Stimulated activated naive B cell treated with anti-CD40 and anti-IgM and Interleukin-4, amounts not matched to agents 10 μg/mL and 1 μg/mL and 100 μg/mL, for 72 hours (primary cell): ENCODE results near the gene IFT27.

Experiments
- ATAC-seq, 2 donors: fragments of 150-1000 bp; cut with Tn5 transposase; replicated peaks; 2 replicates each; pipeline ENCODE4 v1.10.0; 2021; ENCODE audit warnings: moderate library complexity in 1 of 2
- DNase-seq: peaks from one replicate; pipeline ENCODE4 v3.0.0; 2021
- H3K27ac Mint-ChIP-seq: one replicate; pipeline ENCODE4 v1.8.0; 2022; ENCODE audit warnings: mild to moderate bottlenecking, mixed read lengths
- H3K27me3 Mint-ChIP-seq, 2 donors: one replicate each; pipeline ENCODE4 v1.8.0; 2022; ENCODE audit warnings: mixed read lengths in 2 of 2
- H3K36me3 Mint-ChIP-seq, 2 donors: one replicate each; pipeline ENCODE4 v1.8.0; 2022; ENCODE audit warnings: mixed read lengths in 2 of 2, mild to moderate bottlenecking in 1 of 2
- H3K4me1 Mint-ChIP-seq, 2 donors: one replicate each; pipeline ENCODE4 v1.8.0; 2022; ENCODE audit warnings: mixed read lengths in 2 of 2, mild to moderate bottlenecking in 1 of 2
- H3K4me3 Mint-ChIP-seq, 2 donors: one replicate each; pipeline ENCODE4 v1.8.0; 2022; ENCODE audit warnings: mild to moderate bottlenecking in 2 of 2, mixed read lengths in 2 of 2, moderate library complexity in 1 of 2
- H3K9me3 Mint-ChIP-seq, 2 donors: one replicate each; pipeline ENCODE4 v1.8.0; 2022; ENCODE audit warnings: mixed read lengths in 2 of 2, mild to moderate bottlenecking in 1 of 2

IFT27 gene, protein sequence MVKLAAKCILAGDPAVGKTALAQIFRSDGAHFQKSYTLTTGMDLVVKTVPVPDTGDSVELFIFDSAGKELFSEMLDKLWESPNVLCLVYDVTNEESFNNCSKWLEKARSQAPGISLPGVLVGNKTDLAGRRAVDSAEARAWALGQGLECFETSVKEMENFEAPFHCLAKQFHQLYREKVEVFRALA

DNA sequence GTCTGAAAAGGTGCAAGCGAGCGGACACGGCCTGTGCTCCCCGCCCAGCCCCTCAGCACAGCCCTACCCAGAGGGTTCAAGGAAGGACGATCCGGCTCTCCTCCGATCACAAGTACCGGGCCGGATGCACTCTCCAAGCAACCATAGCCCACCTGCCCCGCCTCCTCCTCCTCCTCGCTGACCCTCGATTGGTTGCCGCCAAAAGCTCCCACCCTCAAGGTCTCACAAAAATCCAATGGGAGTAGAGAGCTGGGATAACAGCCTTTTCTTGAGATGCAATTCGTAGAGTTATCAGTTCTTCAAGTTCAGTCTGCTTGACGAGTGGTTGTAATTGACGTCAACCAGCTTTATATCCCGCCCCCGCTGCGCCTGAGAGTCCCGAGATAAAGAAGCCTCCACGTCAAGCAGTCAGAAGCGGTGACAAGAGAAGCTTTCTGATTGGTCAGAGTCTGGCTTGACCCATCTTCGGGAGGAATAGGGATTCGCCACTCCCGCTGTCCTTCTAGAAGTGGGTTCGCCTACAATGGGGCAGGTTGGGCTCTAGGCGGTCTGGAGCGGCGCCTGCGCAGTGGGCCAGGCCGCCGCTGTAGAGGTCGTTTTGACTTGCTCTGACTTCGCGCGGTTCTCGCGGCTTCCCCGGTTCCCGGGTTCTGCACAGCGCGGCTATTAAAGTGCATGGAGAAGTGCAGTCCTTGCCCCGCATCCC lies at the start of gene IFT27:
TSS of gene IFT27 (minus strand) at position 156 of the 706 bp plus-strand sequence. CDS start 412 bp downstream, outside the sequence.
- DNase-seq (peak; percentile 99), ATAC-seq (peak; percentile 94)
- Mint-ChIP-seq H3K27me3 (no peaks in the 10 kb centered on the region), H3K27ac (peak within 1 kb of the TSS; percentile 93), H3K36me3 (peaks cover 8 to 13% of the 10 kb centered on the region in 2 donors), H3K4me1 (peaks cover 16 to 52% of the 10 kb centered on the region in 2 donors), H3K9me3 (peaks cover 0 to 6% of the 10 kb centered on the region in 2 donors), H3K4me3 (peak within 1 kb of the TSS; percentile 83 to 84)

DNA sequence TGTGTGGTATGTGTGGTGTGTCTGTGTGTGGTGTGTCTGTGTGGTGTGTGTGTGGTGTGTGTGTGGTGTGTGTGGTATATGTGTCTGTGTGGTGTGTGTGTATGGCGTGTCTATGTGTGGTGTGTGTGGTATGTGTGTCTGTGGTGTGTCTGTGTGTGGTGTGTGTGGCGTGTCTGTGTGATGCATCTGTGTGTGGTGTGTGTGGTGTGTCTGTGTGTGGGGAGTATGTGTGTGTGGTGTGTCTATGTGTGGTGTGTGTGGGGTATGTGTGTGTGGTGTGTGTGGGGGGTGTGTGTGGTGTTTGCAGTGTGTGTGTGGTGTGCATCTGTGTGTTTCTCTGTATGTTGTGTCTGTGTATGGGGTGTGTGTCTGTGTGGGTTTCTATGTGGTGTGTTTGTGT lies 48.7 kb upstream of the IFT27 start:
- Mint-ChIP-seq H3K27ac (no peak overlapping the region), H3K27me3 (peaks cover 46 to 51% of the 10 kb centered on the region in 2 donors), H3K9me3 (no peaks in the 10 kb centered on the region)

DNA sequence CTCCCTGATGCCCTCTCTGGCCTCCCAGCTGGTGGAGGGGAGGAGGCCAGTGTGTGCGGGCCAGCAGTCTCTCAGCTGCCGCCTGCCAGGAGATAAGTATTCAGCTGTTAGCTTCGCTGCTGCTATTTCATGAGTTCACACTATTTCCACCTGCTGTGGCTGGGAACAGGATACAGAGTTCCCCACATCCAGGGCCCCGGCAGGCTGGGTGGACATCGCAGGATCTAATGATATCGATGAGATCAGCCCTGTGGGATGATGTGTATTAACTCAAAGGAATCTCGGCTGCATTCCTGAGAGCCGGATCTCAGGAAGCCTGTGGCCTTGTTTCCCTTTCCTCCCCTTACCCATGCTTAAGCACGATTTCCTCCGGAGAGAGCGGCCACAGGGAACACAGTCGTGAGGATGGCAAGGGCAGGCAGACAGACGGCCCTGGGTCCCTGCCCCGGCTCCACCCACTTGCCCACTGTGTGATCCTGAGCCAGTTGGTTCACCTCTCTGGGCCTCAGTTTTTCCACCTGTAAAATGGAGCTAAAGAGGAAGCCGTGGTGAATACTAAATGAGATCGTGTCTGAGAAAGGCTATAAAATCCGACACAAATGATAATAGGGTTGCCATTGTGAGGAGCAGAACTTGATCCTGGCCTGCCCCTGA lies 47.4 kb upstream of the IFT27 start:
- ATAC-seq (no peak), DNase-seq (no peak)
- H3K4me3 Mint-ChIP-seq: no peak overlapping the region
- H3K9me3 Mint-ChIP-seq: no peaks in the 10 kb centered on the region
- peaks cover 55% of the 10 kb centered on the region in 2 donors for H3K27me3 Mint-ChIP-seq
- no peak overlapping the region for H3K27ac Mint-ChIP-seq
- no peaks in the 10 kb centered on the region for H3K4me1 Mint-ChIP-seq
- no peaks in the 10 kb centered on the region for H3K36me3 Mint-ChIP-seq

More for the DNA sequence above, 48.7 kb upstream of the IFT27 start:
- no peaks in the 10 kb centered on the region for H3K4me1 Mint-ChIP-seq
- no peak overlapping the region for H3K4me3 Mint-ChIP-seq
- H3K36me3 Mint-ChIP-seq: no peaks in the 10 kb centered on the region
- ATAC-seq (no peak), DNase-seq (no peak)

DNA sequence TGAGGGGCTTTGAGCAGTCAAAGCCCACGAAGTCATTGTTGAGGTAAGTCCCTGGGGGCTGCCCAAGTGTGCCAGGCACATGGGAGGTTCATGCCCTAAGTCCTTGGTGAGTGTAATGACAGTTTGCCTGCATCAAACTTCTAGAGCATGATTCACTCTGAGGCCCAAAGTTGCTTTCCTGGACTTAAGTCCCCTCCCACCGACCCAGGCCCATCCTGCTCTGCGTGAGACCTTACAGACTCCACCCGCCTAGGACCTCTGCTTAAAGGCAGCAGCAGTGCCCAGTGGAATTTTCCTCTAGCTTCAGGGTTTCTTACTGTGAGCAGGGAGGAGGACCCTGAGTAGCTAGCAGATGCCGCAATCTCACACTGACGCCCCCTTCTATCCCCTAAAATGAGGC lies 46.7 kb upstream of the IFT27 start:
- DNase-seq (no peak), ATAC-seq (no peak)
- H3K4me1 Mint-ChIP-seq: peaks cover 0 to 1% of the 10 kb centered on the region in 2 donors
- H3K4me3 Mint-ChIP-seq: no peak overlapping the region
- no peaks in the 10 kb centered on the region for H3K9me3 Mint-ChIP-seq
- H3K27ac Mint-ChIP-seq: no peak overlapping the region
- H3K27me3 Mint-ChIP-seq: peaks cover 60 to 61% of the 10 kb centered on the region in 2 donors
- H3K36me3 Mint-ChIP-seq: no peaks in the 10 kb centered on the region

DNA sequence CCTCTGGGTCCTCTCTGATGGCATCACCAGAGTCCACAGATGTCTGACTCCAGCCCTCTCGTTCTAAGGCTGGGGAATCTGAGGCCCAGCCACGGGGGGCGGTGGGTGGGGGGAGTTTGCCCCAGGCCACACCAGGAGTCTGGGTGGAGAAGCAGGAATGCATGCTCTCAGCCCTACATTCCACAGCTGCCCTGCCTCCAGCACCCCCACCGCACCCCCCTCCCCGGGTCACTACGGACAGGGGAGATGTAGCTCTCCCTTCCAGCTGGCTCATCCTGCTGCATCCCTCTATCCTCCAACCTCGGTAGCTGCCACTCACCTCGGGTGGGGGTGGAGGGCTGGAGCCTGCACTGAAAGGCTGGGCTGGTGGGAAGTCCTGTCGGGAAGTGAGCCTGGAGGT lies 43.2 kb upstream of the IFT27 start:
- H3K4me1 Mint-ChIP-seq: peaks cover 4 to 9% of the 10 kb centered on the region in 2 donors
- H3K27ac Mint-ChIP-seq: no peak overlapping the region
- ATAC-seq (no peak), DNase-seq (no peak)
- no peak overlapping the region for H3K4me3 Mint-ChIP-seq
- no peaks in the 10 kb centered on the region for H3K36me3 Mint-ChIP-seq
- H3K9me3 Mint-ChIP-seq: no peaks in the 10 kb centered on the region
- peaks cover 63 to 72% of the 10 kb centered on the region in 2 donors for H3K27me3 Mint-ChIP-seq

DNA sequence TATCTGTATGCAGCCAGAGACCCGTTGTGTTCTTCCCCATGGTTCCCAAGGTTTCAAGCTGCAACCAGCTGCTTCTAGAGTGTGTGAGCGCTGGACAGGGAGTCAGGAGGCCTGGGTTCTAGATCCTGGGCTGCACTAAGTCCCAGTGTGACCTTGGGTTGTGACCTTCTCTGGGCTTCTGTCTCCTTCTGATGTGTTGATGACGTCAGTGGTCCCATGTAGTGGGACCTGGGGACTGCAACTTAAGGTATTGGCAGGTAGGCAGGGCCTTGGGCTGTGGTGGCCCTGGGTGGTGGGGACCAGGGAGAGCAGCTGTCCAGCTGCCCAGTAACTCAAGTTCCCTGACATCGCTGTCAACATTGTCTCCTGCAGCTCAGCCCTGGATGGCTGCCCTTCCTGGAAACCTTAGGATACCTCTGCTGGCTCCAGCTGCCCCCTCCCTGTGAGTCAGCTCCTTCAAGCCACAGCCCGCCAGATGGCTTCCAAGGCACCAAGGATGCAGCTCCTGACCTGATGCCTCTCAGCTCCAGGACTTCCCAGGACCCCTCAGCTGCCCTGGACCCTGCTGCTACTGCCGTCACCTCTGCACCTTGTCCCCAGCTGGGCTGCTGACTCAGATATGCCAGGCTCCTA lies 42.2 kb upstream of the IFT27 start:
- H3K4me1 Mint-ChIP-seq: peaks cover 6 to 9% of the 10 kb centered on the region in 2 donors
- ATAC-seq (no peak), DNase-seq (no peak)
- H3K36me3 Mint-ChIP-seq: no peaks in the 10 kb centered on the region
- no peak overlapping the region for H3K27ac Mint-ChIP-seq
- no peaks in the 10 kb centered on the region for H3K9me3 Mint-ChIP-seq
- H3K4me3 Mint-ChIP-seq: no peak overlapping the region
- H3K27me3 Mint-ChIP-seq: peaks cover 65 to 71% of the 10 kb centered on the region in 2 donors

DNA sequence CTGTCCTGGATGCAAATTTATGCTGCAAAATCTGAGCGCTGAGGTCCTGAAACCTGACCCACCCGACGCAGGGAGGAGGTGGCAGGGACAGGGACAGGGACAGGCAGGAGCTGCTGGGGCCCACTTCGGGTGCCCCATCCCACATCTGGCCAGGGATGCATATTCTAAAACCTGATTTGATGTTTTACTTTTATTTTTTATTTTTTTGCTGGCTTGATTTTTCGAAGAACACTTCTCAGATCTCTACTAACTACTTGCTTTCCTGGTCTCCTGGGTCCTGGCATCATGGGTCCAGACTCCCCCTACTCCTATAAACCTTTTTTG lies 41.6 kb upstream of the IFT27 start:
- no peak for ATAC-seq
- no peak for DNase-seq
- H3K4me3 Mint-ChIP-seq: no peak overlapping the region
- H3K27me3 Mint-ChIP-seq: peaks cover 69 to 70% of the 10 kb centered on the region in 2 donors
- no peak overlapping the region for H3K27ac Mint-ChIP-seq
- peaks cover 6 to 9% of the 10 kb centered on the region in 2 donors for H3K4me1 Mint-ChIP-seq
- H3K36me3 Mint-ChIP-seq: no peaks in the 10 kb centered on the region
- H3K9me3 Mint-ChIP-seq: no peaks in the 10 kb centered on the region

DNA sequence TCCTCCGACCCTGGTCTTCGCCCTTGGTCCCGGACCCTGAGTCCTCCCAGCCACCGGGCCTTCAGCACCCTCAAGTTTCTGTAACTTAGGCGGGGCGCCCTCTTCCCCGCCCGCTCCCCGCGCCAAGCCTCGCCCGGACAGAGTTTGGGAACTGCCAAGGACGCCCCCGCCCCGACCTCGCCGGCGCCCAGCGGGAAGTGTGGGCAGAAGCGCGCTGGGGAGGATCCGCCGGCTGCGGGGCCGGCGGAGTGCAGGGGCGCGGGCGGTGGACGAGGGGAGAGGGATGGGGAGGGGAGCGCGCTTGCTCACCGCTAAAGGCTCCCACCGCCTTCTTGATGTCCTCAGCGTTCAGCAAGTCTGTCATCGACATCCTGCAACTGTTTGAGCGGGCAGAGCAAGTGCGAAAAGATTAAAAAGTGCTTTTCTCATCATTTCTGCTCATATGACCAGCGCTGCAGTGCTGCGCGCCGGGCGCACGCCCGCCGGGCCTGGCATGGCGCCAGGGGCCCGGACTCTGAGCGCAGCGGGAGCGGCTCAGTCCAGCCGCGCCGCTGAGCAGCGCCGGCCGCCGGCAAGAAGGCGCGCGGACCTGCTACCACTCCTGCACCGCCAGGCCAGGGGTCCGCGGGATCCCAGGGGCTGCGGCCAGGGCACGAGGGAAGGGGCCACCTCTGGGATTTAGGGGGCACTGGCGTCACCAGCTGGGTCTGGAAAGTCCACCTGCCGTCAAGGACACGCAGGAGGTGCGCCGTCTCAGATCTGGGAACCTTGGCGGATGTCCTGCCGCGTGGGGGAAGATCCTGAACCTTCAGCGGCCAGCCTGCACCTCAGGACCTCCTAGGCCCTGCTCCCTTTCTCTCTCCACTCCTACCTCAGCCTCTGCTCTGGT lies 41.0 kb upstream of the IFT27 start, which contains the start of gene PVALB:
TSS of gene PVALB (minus strand) at position 400 of the 889 bp plus-strand sequence. CDS start at position 370, 30 bp downstream.
- Mint-ChIP-seq H3K4me1 (peaks cover 6 to 9% of the 10 kb centered on the region in 2 donors), H3K27me3 (peaks cover 69 to 72% of the 10 kb centered on the region in 2 donors), H3K36me3 (no peaks in the 10 kb centered on the region), H3K4me3 (peak within 1 kb of the TSS; percentile 31 to 51), H3K27ac (no peak within 1 kb of the TSS), H3K9me3 (no peaks in the 10 kb centered on the region)
- DNase-seq (no peak), ATAC-seq (peak; percentile 38 to 43)

DNA sequence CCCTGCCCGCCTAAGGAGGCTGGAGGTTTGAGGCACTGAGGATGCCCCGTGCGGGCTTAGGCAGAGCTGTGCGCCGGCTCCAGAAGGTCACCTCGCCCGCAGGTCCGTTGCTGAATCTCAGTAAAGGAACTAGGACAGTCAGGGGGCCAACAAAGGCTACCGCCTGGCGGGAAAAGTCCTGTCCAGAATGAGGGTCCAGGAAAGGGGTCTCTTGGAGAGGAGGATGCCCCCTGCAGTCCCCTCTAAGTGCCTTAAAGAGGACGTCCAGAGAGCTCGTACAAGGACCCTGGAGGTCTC lies 40.4 kb upstream of the IFT27 start:
- Mint-ChIP-seq H3K27me3 (peaks cover 69 to 75% of the 10 kb centered on the region in 2 donors), H3K27ac (no peak overlapping the region), H3K4me1 (peaks cover 6 to 9% of the 10 kb centered on the region in 2 donors), H3K36me3 (no peaks in the 10 kb centered on the region), H3K4me3 (peak overlapping the region; percentile 31 to 51), H3K9me3 (no peaks in the 10 kb centered on the region)
- ATAC-seq: peak in 1 of 2 donors; percentile 45
- no peak for DNase-seq

DNA sequence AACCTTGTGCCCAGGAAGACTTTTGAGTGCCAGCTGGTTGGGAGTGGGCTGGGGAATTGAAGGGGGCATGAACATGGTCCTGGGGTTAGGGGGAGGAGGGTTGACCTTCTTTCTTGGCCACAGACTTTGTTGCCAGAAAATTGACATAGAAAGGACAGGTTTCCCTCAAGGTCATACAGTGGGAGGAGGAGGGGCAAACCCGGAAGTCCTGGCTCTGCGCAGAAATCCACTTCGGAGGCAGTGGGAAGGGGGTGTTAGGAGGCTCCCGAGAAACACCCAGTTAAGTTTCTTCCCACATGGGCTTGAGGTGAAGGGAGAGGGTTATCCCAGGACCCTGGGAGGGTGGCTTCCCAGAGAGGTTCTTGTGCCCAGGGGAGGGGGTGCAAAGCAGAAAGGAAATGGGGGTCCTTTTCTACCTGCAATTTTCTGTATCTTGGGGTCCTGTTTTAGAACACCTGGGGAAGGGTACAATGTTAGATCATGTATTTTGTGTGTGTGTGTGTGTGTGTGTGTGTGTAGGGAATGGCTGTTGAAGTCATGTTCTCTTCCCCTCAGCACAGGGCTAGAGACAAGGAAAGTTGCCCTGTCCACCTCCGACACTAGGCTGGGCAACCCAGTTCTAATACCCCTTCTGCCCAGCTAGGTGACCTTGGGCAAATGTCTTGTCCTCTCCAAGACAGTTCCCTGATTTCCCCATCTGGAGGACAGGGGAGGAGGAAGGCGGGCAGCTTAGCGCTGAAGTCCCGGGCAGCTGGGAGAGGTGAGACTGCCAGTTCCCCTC lies 39.8 kb upstream of the IFT27 start:
- no peak overlapping the region for H3K27ac Mint-ChIP-seq
- H3K4me1 Mint-ChIP-seq: peaks cover 6 to 9% of the 10 kb centered on the region in 2 donors
- DNase-seq (no peak), ATAC-seq (no peak)
- H3K36me3 Mint-ChIP-seq: no peaks in the 10 kb centered on the region
- H3K9me3 Mint-ChIP-seq: no peaks in the 10 kb centered on the region
- H3K4me3 Mint-ChIP-seq: no peak overlapping the region
- peaks cover 66 to 73% of the 10 kb centered on the region in 2 donors for H3K27me3 Mint-ChIP-seq

DNA sequence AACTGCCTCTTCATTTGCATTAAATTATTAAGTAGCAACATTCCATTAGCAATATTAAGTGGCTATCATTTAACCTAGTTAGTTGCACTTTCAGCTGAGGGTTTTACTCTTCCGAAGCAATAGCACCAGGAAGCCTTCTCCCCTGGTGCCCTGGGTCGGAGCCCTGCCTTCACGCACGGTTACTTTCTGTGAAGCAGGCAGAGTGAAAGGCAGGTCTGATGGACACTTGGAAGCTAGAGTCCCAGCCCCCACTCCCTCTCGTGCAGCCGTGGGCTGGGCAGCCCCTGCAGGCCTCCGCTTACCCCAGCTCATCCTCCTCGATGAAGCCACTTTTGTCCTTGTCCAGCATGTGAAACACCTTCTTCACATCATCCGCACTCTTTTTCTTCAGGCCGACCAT lies 38.9 kb upstream of the IFT27 start:
- H3K9me3 Mint-ChIP-seq: no peaks in the 10 kb centered on the region
- no peak overlapping the region for H3K27ac Mint-ChIP-seq
- peaks cover 56 to 64% of the 10 kb centered on the region in 2 donors for H3K27me3 Mint-ChIP-seq
- H3K4me3 Mint-ChIP-seq: no peak overlapping the region
- H3K36me3 Mint-ChIP-seq: no peaks in the 10 kb centered on the region
- DNase-seq: no peak
- no peak for ATAC-seq
- H3K4me1 Mint-ChIP-seq: peaks cover 6 to 9% of the 10 kb centered on the region in 2 donors

DNA sequence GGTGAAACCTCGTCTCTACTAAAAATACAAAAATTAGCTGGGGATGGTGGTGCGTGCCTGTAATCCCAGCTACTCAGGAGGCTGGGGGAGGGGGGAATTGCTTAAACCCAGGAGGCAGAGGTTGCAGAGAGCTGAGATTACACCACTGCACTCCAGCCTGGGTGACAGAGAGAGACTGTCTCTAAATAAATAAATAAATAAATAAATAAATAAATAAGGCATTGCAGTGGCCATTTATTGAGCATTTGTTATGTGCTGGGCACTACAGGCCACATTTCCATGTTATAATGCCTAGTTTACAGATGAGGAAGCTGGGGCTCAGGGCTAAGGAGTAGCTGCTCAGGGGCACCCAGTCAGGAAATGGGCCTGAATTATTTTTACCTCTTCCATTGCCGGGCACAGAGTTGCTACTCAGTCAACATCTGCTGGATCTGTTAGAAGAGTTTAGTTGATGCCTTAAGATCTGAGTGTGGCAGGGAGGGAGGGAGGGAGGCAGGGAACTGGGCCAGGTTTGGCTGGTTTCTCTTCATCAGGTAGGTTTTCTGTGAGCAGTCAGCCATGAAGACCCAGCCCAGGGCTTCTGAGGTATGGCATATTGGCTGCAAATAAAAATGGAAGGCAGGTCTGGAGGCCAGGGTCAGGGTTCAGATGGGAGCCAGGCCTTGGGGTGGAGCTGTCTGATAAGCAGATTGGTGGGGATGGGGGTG lies 35.3 kb upstream of the IFT27 start:
- no peak for ATAC-seq
- no peaks in the 10 kb centered on the region for H3K9me3 Mint-ChIP-seq
- H3K4me3 Mint-ChIP-seq: no peak overlapping the region
- peaks cover 2% of the 10 kb centered on the region in 2 donors for H3K4me1 Mint-ChIP-seq
- no peak for DNase-seq
- no peaks in the 10 kb centered on the region for H3K36me3 Mint-ChIP-seq
- no peak overlapping the region for H3K27ac Mint-ChIP-seq
- peaks cover 25 to 37% of the 10 kb centered on the region in 2 donors for H3K27me3 Mint-ChIP-seq

DNA sequence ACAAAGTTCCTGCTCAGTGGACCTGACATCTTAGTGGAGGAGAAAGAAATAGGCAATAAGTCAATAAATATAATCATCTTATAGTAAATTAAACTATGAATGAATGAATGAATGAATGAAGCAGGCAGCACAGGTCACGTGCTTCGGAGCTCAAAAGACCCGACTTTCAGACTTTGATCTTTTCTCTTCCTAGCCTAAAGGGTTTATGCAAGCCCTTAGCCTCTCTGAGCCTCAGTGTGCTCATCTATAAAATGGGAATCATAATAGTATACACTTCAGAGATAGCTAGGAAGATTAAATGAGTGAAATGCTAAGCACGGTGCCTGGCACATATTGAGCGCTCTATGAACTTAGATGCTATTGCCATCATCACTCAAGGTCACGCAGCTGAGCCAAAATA lies 33.4 kb upstream of the IFT27 start:
- ATAC-seq (no peak), DNase-seq (no peak)
- Mint-ChIP-seq H3K27ac (no peak overlapping the region), H3K36me3 (no peaks in the 10 kb centered on the region), H3K27me3 (peaks cover 23 to 25% of the 10 kb centered on the region in 2 donors), H3K4me1 (peaks cover 0 to 2% of the 10 kb centered on the region in 2 donors), H3K4me3 (no peak overlapping the region), H3K9me3 (no peaks in the 10 kb centered on the region)
